HG02852 (cell line): ENCODE measurements around the gene SLC25A38.

Experiments
- ATAC-seq: cut with Tn5 transposase; IDR thresholded peaks from one replicate; pipeline ENCODE4 v1.9.1; 2021; ENCODE audit warnings: mild to moderate bottlenecking, moderate library complexity; ENCODE audit not compliant: unreplicated experiment

The SLC25A38 gene

DNA sequence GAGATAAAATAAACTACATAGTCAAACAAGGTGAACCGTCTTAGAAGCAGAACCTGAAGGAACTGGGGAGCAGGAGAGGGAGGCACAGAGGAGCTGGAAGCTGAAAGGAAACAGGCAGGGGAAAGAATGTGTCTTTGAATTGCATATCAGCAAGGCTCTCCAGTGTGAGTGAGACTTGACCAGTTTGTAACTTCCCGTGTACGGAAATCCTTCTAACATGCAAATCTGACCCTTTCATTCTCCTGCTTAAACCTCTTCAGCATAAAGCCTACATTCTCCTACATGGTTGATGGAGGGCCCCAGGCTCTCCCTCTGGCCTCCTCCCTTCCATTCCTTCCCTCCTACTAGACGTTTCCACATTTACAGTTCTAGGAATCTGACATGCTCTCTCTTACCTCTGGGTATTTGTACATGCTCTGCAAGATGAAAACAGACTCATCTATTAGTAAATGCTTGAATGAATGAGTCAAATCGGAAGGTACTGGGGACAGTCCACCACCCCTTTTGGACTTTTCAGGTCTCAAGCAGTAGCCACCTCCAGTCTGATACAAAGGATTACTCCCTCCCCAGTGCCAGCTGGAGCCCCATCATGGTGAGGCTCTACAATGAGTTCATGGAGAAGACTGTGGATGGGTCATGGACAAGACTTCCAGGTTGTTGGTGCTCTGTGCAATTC, 6.1 kb upstream of the SLC25A38 start:
- no peak for ATAC-seq

DNA sequence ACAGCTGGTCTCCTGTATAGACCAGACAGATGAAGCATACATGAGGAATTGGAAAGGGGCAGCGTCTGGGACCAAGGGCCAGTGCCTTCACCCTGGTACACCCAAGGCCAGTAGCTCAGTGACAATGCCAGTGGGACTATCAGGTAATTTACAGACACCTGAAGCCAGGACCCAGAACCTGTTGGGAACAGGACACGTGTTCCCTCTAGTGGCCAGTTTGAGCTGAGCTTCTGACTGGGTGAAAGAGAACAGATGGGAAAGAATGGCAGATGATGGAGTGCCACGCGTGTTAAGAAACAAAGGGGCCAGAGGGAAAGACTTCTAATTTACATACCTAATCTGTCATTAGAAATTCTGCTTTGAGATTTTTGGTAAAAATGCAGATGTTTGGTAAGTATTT, 5.1 kb upstream of the SLC25A38 start:
- ATAC-seq: peak; percentile 79

DNA sequence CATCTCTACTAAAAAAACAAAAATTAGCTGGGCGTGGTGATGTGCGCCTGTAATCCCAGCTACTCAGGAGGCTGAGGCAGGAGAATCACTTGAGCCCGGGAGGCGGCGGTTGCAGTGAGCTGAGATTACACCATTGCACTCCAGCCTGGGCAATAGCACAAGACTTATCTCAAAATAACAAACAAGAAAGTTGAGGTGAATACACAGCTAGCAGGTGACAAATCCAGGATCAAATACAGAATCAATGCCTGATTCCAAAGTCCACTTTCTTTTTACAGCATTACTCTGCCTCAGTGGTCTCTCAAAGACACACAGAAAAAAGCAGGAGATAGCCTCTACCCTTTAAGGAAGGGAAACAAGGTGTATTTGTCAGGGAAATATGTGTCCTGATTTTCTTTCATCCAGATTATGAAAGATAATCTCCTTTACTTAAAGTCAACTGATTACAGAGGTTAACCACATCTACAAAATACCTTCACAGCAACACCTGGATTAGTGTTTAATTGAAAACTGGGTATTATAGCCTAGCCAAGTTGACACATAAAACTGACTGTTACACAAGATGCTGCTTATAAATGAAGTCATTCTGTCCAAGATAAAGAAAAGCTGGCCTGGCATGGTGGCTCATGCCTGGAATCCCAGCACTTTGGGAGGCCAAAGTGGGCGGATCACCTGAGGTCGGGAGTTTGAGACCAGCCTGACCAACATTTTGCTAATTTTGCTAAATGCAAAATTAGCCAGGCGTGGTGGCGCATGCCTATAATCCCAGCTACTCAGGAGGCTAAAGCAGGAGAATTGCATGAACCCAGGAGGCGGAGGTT, 4.0 kb upstream of the SLC25A38 start:
- ATAC-seq: no peak

DNA sequence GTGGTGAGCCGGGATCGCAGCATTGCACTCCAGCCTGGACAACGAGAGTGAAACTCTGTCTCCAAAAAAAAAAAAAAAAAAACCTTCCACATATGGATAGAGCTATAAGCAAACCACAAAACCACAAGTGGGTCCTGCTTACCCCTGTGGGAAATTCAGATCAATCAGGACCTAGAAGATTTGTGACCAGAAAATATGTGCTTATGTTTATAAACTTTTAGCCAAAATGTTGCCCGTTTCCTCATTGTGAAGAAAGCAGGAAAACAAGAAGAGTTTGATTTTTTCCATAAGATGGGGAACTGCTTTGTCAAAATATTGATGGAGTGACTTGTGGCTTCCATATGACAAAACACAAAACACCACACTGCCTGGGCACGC, 3.4 kb upstream of the SLC25A38 start:
- no peak for ATAC-seq

DNA sequence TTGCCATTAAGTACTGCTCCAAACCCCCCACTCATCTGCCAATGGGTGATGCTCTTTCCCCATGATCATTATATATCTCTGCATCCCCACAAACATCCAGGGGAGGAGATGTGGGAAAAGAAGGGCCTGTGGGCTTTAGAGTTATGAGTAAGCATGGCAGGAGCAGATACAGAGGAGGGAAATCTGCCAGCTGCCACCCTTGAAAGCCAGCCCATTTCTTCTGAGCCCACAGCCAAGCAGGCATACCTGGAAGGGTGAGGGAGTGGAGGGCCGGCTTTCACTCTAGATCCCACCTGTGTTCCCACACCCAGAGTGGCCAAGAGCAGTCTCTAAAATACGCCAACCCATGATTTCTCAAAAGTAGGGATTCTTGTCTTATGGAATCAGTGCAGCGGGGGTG, 1.7 kb upstream of the SLC25A38 start:
- ATAC-seq: no peak

DNA sequence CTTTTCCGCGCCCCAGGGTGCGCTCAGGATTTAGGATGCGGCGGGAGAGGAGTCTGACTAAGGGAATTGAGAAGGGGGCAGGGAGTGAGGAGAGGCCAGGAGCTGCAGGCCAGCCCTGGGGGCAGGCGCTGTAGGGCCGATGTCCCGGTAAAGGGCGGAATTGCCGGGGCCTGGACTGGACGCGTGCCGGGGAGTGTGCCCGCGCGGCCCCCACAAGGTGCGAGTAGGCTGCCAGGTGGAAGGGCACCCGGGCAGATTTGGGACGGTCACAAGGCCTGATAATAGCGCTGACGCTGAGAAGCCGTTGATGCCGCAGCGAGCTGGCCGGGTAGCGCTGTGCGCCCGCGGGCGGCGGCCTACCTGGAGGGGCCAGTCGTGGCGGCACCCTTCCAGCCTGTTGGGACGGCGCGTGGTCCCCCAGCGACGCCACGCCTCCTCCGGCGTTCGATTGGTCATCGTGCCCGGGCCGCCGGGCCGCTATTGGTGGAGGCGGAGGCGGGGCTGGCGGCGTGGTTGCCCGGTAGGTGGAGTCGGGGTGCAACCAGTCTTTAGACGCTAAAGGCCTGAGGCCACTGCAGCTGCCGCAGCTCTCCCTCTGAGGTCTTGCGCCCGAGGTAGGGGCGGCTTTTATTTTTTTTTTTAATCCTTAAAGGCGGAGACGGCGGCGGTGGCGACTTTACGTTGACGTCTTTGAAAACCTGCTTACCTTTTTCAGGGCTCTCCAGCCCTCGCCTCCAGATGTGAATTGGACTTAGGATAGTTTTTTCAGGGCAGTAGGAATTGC, 903 bp downstream of the SLC25A38 start:
- ATAC-seq: peak; percentile 69

DNA sequence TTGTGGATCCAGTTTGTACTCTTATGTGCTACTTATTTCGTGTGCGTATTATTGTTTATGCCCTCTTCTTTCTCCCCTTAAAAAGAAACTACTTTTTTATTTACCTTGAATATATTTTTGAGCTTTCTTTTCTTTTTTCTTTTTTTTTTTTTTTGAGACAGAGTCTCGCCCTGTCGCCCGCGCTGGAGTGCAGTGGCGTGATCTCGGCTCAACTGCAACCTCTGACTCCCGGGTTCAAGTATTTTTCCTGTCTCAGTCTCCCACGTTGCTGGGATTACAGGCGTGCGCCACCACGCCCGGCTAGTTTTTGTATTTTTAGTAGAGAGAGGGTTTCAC, 1.5 kb downstream of the SLC25A38 start:
- no peak for ATAC-seq

DNA sequence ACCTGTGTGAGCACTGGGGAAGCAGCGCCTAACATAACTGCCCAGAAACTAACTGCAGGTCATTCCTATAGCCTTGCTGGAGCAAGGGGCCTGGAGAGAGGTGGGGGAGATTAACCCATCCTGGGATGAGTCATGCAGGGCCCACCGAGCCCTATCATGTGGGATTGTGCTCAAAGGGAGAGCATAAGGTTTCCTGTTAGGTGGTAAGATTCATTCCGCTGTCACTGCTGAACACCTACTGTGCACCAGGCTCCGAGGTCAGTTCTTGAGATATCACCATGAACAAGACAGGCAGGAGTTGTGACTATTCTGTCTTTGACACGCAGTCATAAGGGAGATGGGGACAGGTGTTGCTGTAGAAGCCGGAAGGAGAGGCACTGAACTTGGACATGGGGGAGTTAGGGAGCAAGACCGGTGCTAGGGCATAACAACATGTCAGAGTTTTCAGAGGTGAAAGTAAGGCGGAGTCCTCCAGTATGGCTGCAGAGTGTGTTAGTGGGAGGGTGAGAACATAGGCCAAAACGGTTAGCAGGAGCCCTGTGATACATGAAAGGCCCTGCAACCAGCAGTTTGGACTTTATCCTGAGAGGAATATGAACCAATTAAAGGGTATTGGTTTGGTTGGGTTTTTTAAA, 2.4 kb downstream of the SLC25A38 start:
- ATAC-seq: no peak

DNA sequence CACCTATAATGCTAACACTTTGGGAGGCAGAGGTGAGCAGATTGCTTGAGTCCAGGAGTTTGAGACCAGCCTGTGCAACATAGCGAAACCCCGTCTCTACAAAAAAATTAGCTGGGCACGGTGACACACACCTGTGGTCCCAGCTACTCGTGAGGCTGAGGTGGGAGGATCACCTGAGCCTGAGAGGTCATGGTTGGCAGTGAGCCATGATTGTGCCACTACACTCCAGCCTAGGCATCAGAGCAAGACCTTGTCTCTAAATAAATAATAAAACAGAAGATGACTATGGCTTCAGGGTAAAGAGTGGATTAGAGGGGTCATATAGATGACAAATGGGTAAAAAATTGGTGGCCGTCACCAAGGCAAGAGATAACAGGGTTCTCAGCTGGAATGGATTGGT, 3.1 kb downstream of the SLC25A38 start:
- no peak for ATAC-seq

DNA sequence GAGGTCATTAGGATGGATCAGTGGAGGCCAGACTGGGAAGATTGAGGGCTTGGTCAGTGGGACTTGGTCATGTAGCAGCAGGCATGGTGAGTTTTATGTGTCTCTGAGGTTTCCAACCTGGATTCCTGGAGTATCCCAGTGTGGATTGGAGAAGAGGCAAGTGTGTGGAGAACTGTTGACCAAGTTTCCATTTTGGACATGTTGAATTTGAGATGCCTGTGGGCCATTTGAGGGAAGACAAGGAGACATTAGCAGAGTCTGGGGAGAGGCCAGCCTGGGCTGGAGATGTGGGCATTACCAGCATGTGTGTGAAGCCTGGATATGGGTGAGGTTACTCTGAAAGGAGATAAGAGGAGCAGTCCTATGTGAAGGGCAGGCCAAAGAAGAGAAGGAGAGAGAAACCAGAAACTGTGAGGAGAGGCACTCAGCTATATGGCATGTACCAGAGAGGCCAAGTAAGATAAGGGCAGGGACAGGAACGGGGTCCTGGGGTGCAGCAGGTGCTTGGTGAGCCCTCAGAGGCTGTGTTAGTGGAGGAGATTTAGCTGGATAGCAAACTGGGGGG, 4.3 kb downstream of the SLC25A38 start:
- ATAC-seq: no peak

DNA sequence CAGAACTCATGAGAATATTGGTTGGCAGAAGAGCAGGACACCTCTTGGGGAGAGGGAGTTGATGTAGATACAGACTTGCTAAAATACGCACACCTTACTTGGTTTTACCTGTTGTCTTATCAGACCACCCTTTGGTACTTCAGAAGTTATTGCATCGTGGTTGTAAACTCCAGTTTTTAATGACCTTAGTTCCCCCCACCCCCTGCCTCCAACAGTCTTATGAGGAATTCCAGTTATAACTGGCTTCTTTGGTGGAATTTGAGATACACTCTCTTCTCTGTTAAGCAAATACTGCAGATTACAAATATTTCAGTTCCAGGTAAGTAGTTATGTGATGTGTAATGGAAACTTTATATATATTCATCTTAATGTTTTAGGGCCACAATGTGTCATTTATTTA, 5.0 kb downstream of the SLC25A38 start:
- no peak for ATAC-seq

DNA sequence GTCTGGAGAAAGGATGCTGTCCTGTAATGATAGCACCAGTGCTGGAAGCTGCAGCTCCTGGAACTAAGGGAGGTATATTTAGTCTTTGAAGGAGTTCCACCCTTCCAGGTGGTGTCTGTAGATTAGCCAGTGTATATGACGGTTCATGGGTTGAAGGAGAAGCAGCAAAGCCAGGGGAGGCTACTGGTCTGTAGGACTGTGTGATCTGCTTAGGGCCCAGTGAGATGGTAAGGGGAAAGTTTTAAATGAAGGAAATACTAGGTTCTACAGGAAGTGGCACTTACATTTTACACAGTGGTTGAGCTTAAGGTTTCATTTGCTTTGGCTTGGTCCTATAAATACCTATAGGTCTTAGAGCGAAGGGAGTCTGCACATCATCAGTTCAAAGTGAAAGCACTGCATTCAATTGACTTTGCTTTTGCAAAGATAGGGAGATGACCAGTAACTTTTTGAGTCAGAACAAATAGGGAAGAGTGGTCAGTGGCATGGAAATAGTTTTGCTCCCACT, 5.6 kb downstream of the SLC25A38 start:
- ATAC-seq: peak; percentile 71

DNA sequence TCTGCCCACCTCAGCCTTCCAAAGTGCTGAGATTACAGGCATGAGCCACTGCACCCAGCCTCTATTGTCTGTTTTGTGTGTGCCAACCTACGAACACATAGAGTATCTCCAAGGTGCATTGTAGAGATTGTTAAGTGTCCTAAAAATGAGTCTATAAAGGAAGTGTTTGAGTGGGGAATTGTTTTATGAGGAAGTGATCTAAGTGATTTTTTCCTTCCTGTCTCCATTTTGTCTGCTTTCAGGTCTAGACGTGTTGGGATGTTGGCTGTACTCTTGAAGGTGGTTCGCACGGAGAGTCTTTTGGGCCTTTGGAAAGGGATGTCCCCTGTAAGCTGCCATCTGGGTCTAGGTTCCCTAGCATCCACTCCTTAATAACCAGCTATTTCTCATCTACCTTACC, 7.0 kb downstream of the SLC25A38 start:
- no peak for ATAC-seq

DNA sequence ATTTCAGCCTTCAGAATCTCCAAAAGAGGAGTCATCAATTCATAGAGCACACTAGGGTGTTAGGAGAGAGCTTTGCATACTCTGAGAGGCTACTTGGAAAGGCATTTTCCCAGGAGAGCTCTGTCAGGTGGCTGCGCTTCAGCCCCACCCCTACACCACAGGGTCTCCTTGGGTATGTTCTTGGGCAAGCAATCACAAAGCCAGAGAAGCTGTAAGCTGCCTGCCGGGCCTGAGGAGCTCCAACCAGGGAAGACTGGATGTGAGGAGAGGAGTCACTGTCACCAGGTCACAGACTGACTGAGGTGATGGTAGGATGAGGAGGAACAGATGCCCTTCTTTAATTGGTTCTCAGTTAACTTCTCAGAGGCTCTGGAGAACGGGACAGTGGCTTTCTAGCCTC, 13.5 kb downstream of the SLC25A38 start:
- ATAC-seq: no peak

DNA sequence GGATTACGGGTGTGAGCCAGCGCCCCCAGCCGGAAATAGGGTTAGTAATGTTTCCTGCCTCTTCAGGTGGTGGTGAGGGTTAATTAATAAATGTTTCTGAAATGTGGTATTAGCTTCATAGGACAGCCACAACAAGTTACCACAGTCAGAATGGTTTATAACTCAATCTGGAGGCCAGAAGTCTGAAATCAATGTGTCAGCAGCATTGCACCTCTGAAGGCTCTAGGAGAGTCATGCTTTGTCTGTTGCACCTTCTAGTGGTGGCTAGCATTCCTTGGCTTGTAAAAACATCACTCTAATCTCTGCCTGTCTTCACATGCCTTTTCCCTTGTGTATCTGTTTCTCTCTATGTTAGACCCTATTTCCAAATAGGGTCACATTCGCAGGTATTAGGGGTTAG, 15.5 kb downstream of the SLC25A38 start:
- no peak for ATAC-seq

DNA sequence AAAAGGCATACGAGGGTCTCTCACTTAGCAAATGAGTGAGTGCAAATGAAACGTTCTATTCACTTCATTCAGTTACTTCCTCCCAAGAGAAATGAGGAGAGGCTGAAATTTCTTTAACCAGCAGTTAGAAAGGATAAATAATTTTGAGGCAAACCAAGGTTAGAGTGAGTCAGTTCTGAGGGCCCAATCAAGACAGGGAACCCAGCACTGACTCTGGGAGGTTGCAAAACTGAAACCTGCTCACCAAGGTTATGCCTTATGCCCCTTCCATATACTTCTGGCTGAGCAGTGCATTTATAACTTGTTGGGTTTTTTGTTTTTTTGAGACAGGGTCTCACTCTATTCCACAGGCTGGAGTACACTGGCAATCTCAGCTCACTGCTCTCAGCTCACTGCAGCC, 18.8 kb downstream of the SLC25A38 start:
- ATAC-seq: no peak

DNA sequence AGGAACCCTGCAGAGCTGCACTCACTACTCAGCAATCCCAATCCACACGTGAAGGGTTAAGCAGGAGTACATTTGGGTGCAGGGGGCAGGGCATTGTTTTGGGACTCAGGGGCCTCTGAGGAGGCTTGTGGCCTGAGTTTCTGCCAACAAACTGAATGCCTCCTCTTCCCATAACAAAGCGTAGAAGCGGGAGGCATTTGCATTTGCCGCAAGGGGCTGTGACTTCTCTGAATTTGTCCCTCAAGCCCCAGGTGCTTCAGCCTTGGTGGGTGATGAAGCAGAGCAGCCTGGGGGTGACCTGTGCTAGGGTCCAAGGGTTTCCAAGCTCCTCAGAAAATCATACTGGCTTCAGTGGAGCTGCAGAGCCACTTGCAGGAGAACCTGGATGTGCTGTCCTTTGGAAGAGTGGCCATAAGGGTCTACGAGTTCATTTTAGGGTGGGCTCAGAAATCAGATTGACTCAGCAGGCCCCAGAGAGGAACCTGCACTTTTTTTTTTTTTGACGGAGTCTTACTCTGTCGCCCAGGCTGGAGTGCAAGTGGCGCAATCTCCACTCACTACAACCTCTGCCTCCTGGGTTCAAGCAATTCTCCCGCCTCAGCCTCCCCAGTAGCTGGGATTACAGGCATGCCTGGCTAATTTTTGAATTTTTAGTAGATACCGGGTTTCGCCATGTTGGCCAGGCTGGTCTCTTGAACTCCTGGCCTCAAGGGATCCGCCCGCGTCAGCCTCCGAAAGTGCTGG, 21.9 kb downstream of the SLC25A38 start:
- no peak for ATAC-seq

DNA sequence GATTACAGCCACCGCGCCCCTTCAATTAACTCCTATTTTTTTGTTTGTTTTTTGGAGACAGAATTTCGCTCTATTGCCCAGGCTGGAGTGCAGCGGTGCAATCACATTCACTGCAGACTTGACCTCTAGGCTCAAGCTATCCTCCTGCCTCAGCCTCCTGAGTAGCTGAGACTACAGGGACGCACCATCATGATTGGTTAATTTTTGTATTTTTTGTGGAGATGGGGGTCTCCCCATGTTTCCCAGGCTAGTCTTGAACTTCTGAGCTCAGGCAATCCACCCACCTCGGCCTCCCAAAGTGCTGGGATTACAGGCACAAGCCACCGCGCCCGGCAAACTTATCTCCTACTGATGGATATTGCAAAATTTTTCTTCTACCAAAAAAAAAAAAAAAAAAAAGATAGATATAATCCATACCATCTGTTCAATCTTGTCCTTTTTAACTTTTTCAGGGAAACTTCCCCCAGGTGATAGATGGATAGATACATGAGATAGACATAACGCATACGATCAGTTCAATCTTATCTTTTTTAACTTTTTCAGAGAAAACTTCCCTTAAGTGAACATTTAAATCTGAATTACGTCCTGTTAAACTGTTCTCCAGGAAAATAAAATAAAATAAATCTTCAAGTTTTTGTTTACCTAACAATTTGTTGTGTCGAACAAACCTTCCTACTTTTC, 22.7 kb downstream of the SLC25A38 start:
- ATAC-seq: no peak

DNA sequence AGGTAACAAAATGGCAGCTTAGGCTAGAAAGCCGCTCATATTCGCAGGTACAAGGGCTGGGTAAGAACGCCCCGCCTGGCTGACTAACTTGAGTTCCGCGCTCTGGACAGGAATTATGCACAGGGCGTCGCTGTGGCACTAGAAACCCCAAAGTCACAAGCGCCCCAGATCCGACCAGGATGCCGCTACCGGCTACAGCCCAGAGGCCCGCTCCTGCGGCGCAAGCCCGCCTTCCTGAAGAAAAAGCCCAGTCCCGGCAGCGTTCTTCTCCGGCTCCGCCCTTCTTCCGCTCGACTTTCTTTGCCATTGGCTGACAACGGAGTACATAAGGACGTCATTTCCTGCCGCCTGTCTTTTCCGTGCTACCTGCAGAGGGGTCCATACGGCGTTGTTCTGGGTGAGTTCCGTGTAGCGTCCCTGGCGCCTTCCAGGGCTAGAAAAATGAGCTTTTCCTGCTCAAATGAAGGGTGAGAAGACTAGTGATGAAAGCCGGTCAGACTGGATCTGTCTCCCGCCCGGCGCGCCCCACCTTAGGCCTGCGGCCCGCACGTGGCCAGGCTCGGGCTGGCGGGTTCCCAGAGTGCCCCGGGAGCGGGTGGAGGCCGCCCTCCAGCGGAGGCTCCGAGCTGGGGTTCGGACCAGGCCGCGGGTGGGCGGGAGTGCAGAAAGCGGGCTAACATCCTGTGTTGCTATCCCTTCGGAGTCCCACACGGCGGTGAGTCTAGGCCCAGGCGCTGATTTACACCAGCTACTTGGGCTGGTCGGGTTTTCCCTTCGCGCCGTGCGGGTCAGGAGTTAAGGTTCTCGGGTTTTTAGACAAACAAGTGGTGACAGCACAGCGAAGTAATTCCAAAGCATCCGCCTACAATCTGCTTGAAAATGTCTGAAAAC, 23.4 kb downstream of the SLC25A38 start, which contains the start of gene RPSA:
Gene RPSA (plus strand): TSS at position 353 of the 891 bp plus-strand sequence. CDS start 934 bp downstream, outside the sequence.
- ATAC-seq: peak; percentile 91
